Lung (tissue), 12 donors: ENCODE data around the gene AEBP1. TPM values are rescaled to one million over a fixed set of nuclear protein-coding genes. Genes with fewer than 3 reads are reported as not detected.

Experiments used
- ATAC-seq: fragments of 200-7000 bp; cut with Tn5 transposase; one replicate; pipeline ENCODE4 v1.9.1; 2020; ENCODE audit warnings: moderate number of reproducible peaks; ENCODE audit not compliant: insufficient read depth, low FRiP score
- DNase-seq, 3 donors: peaks; one replicate each; pipeline ENCODE4 v3.0.0-alpha.2; 2013 to 2017
- H3K27ac ChIP-seq, 2 donors: one replicate each; pipeline ENCODE4 v1.5.1; 2013; ENCODE audit warnings: mild to moderate bottlenecking in 2 of 2, moderate library complexity in 2 of 2, control low read depth in 1 of 2, inconsistent platforms in 1 of 2, low read depth in 1 of 2, low read length in 1 of 2
- H3K27me3 ChIP-seq, 3 donors: one replicate each; pipeline ENCODE4 v1.5.1; 2013; ENCODE audit warnings: low read length in 2 of 3; ENCODE audit not compliant: control insufficient read depth in 3 of 3, insufficient read depth in 3 of 3
- H3K36me3 ChIP-seq, 4 donors: one replicate each; pipeline ENCODE4 v1.5.1; 2013; ENCODE audit warnings: low read length in 4 of 4, mild to moderate bottlenecking in 1 of 4, moderate library complexity in 1 of 4; ENCODE audit not compliant: control insufficient read depth in 4 of 4, insufficient read depth in 4 of 4
- H3K4me1 ChIP-seq, 5 donors: one replicate each; pipeline ENCODE4 v1.5.1; 2013; ENCODE audit warnings: low read length in 5 of 5, mild to moderate bottlenecking in 2 of 5, moderate library complexity in 1 of 5; ENCODE audit not compliant: control insufficient read depth in 5 of 5, insufficient read depth in 5 of 5
- H3K4me3 ChIP-seq: one replicate; pipeline ENCODE4 v1.5.1; 2013; ENCODE audit warnings: mild to moderate bottlenecking, control low read depth, moderate library complexity
- H3K9ac ChIP-seq, 2 donors: one replicate each; pipeline ENCODE4 v1.5.1; 2013; ENCODE audit warnings: low read length in 2 of 2, control low read depth in 1 of 2; ENCODE audit not compliant: insufficient read depth in 1 of 2
- H3K9me3 ChIP-seq, 4 donors: one replicate each; pipeline ENCODE4 v1.5.1; 2013; ENCODE audit warnings: low read length in 3 of 4, mild to moderate bottlenecking in 1 of 4, moderate library complexity in 1 of 4; ENCODE audit not compliant: control insufficient read depth in 4 of 4, insufficient read depth in 3 of 4
- WGBS, 2 donors: extraction: QIAGEN DNeasy Blood & Tissue Kit; methylation state at CpG; one replicate each; pipeline ENCODE4 v1.1.7; 2013; 5-methylcytosine and 5-hydroxymethylcytosine counted together
- polyA plus RNA-seq, 2 donors: library from polyadenylated mRNA; stranded (reverse); fragments of 200-250 nt; gene quantifications; one replicate each; pipeline ENCODE4 v1.2.1, GENCODE V29; 2013
- total RNA-seq, 2 donors: library from RNA; depleted of rRNA in 1 of 2; stranded (reverse); fragments of >200 nt in 1 of 2; gene quantifications; one replicate each; pipeline ENCODE4 v1.2.1, GENCODE V29; 2014 to 2021
- TF ChIP-seq, protein P1 (sequence below): IDR thresholded peaks from 2 replicates; pipeline ENCODE4 v1.5.1; 2012; ENCODE audit warnings: mild to moderate bottlenecking; ENCODE audit errors: control extremely low read depth, extremely low read depth
- donor health status: control.
- donor health status: control.
- donor health status: Bipolar disorder and iron deficiency.
- donor health status: healthy.
- donor health status: DM: yes; HTN: yes; CAD: no.

The AEBP1 gene
- total and polyA plus RNA-seq, 4 donors, result 43.4 to 124 (median 68.7) TPM

GRCh38 chr7:44078521-44078920, 25.6 kb upstream of the AEBP1 start:
- Histone ChIP-seq H3K4me3 (no peak overlapping the region), H3K36me3 (peaks cover 0 to 58% (median 21%) of the 10 kb centered on the region in 4 donors), H3K4me1 (peaks cover 0 to 12% (median 6%) of the 10 kb centered on the region in 5 donors), H3K9ac (no peak overlapping the region), H3K27ac (peak overlapping the region in 1 of 2 donors; percentile 4), H3K9me3 (peaks cover 0 to 3% (median 0%) of the 10 kb centered on the region in 4 donors), H3K27me3 (no peaks in the 10 kb centered on the region)
- TF ChIP-seq, protein P1, sequence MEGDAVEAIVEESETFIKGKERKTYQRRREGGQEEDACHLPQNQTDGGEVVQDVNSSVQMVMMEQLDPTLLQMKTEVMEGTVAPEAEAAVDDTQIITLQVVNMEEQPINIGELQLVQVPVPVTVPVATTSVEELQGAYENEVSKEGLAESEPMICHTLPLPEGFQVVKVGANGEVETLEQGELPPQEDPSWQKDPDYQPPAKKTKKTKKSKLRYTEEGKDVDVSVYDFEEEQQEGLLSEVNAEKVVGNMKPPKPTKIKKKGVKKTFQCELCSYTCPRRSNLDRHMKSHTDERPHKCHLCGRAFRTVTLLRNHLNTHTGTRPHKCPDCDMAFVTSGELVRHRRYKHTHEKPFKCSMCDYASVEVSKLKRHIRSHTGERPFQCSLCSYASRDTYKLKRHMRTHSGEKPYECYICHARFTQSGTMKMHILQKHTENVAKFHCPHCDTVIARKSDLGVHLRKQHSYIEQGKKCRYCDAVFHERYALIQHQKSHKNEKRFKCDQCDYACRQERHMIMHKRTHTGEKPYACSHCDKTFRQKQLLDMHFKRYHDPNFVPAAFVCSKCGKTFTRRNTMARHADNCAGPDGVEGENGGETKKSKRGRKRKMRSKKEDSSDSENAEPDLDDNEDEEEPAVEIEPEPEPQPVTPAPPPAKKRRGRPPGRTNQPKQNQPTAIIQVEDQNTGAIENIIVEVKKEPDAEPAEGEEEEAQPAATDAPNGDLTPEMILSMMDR, result no peak
- DNase-seq (no peak), ATAC-seq (no peak)
- 87 to 92% methylated on average over 8 of the region's 8 CpGs for WGBS, 2 donors

- Histone ChIP-seq H3K4me1 (peaks cover 0 to 12% (median 6%) of the 10 kb centered on the region in 5 donors), H3K27ac (peak overlapping the region in 1 of 2 donors; percentile 35)
Observed at GRCh38 chr7:44079331-44080021, 24.7 kb upstream of the AEBP1 start.

DNA sequence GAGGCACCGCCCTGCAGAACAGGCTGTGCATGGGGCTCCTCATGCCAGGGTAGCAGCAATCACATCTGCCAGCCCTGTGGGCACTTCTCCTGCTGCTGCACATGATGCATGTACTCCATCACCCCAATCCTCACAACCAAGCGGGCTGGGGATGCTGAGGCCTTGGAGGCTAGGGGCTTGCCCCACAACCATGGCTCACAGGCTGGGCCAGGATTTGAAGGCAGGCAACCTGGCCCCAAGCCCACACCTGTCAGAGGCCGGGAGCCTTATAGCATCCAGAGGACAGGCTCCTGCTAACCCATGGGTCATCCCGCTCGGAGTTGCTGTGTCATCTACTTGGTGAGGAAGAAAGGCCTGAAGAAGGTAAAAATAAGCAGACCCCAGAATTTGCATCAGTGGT, 24.0 kb upstream of the AEBP1 start:
- Histone ChIP-seq H3K4me1 (peaks cover 0 to 12% (median 6%) of the 10 kb centered on the region in 5 donors), H3K9ac (no peak overlapping the region), H3K4me3 (no peak overlapping the region), H3K27me3 (no peaks in the 10 kb centered on the region), H3K9me3 (peaks cover 0 to 3% (median 0%) of the 10 kb centered on the region in 4 donors), H3K27ac (no peak overlapping the region), H3K36me3 (peaks cover 0 to 49% (median 20%) of the 10 kb centered on the region in 4 donors)
- DNase-seq (no peak), ATAC-seq (no peak)
- TF ChIP-seq, protein P1, result no peak
- 97 to 99% methylated on average over 5 of the region's 5 CpGs for WGBS, 2 donors

More at GRCh38 chr7:44079331-44080021, 24.7 kb upstream of the AEBP1 start:
- Histone ChIP-seq H3K4me3 (no peak overlapping the region), H3K27me3 (no peaks in the 10 kb centered on the region), H3K9me3 (peaks cover 0 to 3% (median 0%) of the 10 kb centered on the region in 4 donors), H3K36me3 (peaks cover 0 to 50% (median 21%) of the 10 kb centered on the region in 4 donors), H3K9ac (no peak overlapping the region)
- 89 to 93% methylated on average over 11 of the region's 11 CpGs for WGBS, 2 donors
- ATAC-seq (no peak), DNase-seq (no peak)
- TF ChIP-seq, protein P1, result no peak
